Pancreas (tissue), 10 donors: ENCODE measurements around the gene KCNRG. TPM values are rescaled to one million over a fixed set of nuclear protein-coding genes. Genes with fewer than 3 reads are reported as not detected.

Source experiments
- ATAC-seq, 4 donors: fragments of 200-7000 bp; cut with Tn5 transposase; one replicate each; pipeline versions ENCODE4 v1.8.0 to v1.9.1; 2020; ENCODE audit warnings: mild to moderate bottlenecking in 4 of 4, moderate library complexity in 4 of 4
- DNase-seq, 6 donors: peaks; one replicate each; pipeline ENCODE4 v3.0.0-alpha.2; 2020
- FAIRE-seq: peaks from 2 replicates; lab custom pipeline; 2012; peaks lifted over from hg19 to GRCh38; lab: Jason Lieb, UNC
- H3K27ac ChIP-seq, 4 donors: fragments of 200-600 bp; sonication (generic); 1 replicate in 3 of 4; 2 replicates in 1 of 4; pipeline versions ENCODE4 v1.5.0 to v1.8.0; 2020
- H3K27me3 ChIP-seq, 4 donors: fragments of 200-600 bp; one replicate each; pipeline ENCODE4 v1.8.0; 2021
- H3K36me3 ChIP-seq, 3 donors: fragments of 200-600 bp; sonication (generic) in 1 of 3; one replicate each; pipeline versions ENCODE4 v1.5.0 to v1.8.0; 2020 to 2021
- H3K4me1 ChIP-seq, 3 donors: fragments of 200-600 bp; one replicate each; pipeline ENCODE4 v1.8.0; 2021
- H3K4me3 ChIP-seq, 4 donors: fragments of 200-600 bp; sonication (generic) in 2 of 4; one replicate each; pipeline versions ENCODE4 v1.5.0 to v1.8.0; 2020 to 2021
- H3K9me3 ChIP-seq, 4 donors: fragments of 200-600 bp; one replicate each; pipeline ENCODE4 v1.8.0; 2021
- CTCF ChIP-seq, 4 donors: fragments of 200-600 bp; sonication (generic) in 3 of 4; IDR thresholded peaks; one replicate each; pipeline versions ENCODE4 v1.5.0 to v1.8.0; 2021; ENCODE audit warnings: antibody characterized with exemption in 4 of 4
- WGBS, 2 donors: extraction: QIAGEN DNeasy Blood & Tissue Kit; methylation state at CpG; one replicate each; pipeline ENCODE4 v1.1.7; 2013; 5-methylcytosine and 5-hydroxymethylcytosine counted together
- intact Hi-C, 3 donors: fragments of 100-400 bp; cut with DNase I; formaldehyde crosslinking; loops; one replicate each; pipeline versions ENCODE4 v1.11.1 to v1.14.2; 2022
- polyA plus RNA-seq, 2 donors: library from polyadenylated mRNA; stranded (reverse); fragments of 200-250 nt; gene quantifications; one replicate each; pipeline ENCODE4 v1.2.3, GENCODE V29; 2013
- total RNA-seq, 6 donors: library from RNA; stranded (reverse); fragmentation: NEBNext Ultra II Directional in 4 of 6; extraction: Animal tissue kit (Norgen Biotek cat#: 25700) in 4 of 6; gene quantifications; one replicate each; pipeline versions ENCODE4 v1.2.1 to v1.2.4, GENCODE V29; 2021 to 2023
- donor health status: healthy with polysubstance abuse.
- donor health status: DM: no; HTN: no; CAD: no; lungs with moderate emphysema.
- donor health status: DM: no; HTN: no; CAD: no.
- donor health status: control.
- donor health status: control.
- donor health status: Bipolar disorder and iron deficiency.
- donor health status: DM: yes; HTN: yes; CAD: no.
- donor health status: DM: no; HTN: no; CAD: no.
- donor health status: DM: no; HTN: no; CAD: no.
- donor health status: DM: yes; HTN: yes; CAD: no.

KCNRG gene
- total and polyA plus RNA-seq, 8 donors: 0.16 to 0.52 (median 0.30) TPM; not detected in 1

- no peaks in the 10 kb centered on the region for H3K4me1 ChIP-seq
- H3K9me3 ChIP-seq: no peaks in the 10 kb centered on the region
- intact Hi-C loops: no loop called here
- 90 to 97% methylated on average over 3 of the region's 3 CpGs for WGBS, 2 donors
- no peak overlapping the region for H3K4me3 ChIP-seq
- H3K27me3 ChIP-seq: no peaks in the 10 kb centered on the region
- H3K36me3 ChIP-seq: no peaks in the 10 kb centered on the region
- ATAC-seq: no peak
- no peak for FAIRE-seq
- TF ChIP-seq CTCF (IDR thresholded peaks at IDR 0.05): no peak
- no peak for DNase-seq
- no peak overlapping the region for H3K27ac ChIP-seq
Measured at GRCh38 chr13:50030315-50030714, 15.1 kb downstream of the KCNRG start.

- intact Hi-C loops: no loop called here
- Histone ChIP-seq H3K4me1 (no peaks in the 10 kb centered on the region), H3K27me3 (no peaks in the 10 kb centered on the region), H3K27ac (no peak overlapping the region), H3K4me3 (no peak overlapping the region), H3K9me3 (no peaks in the 10 kb centered on the region), H3K36me3 (no peaks in the 10 kb centered on the region)
- ATAC-seq: no peak
- no peak for FAIRE-seq
- TF ChIP-seq CTCF (IDR thresholded peaks at IDR 0.05): no peak
- DNase-seq: no peak
Measured at GRCh38 chr13:50033725-50034124, 18.5 kb downstream of the KCNRG start.

- H3K4me3 ChIP-seq: no peak overlapping the region
- intact Hi-C loops: no loop called here
- no peak for DNase-seq
- H3K36me3 ChIP-seq: no peaks in the 10 kb centered on the region
- no peak for FAIRE-seq
- ATAC-seq: no peak
- no peaks in the 10 kb centered on the region for H3K27me3 ChIP-seq
- no peak overlapping the region for H3K27ac ChIP-seq
- no peaks in the 10 kb centered on the region for H3K4me1 ChIP-seq
- TF ChIP-seq CTCF (IDR thresholded peaks at IDR 0.05): no peak
- no peaks in the 10 kb centered on the region for H3K9me3 ChIP-seq
Measured at GRCh38 chr13:50037788-50038187, 22.5 kb downstream of the KCNRG start.

GRCh38 chr13:50038266-50038665, 23.0 kb downstream of the KCNRG start:
- 98 to 99% methylated on average over 6 of the region's 6 CpGs for WGBS, 2 donors
- Histone ChIP-seq H3K27ac (no peak overlapping the region), H3K36me3 (no peaks in the 10 kb centered on the region), H3K4me3 (no peak overlapping the region), H3K9me3 (no peaks in the 10 kb centered on the region), H3K4me1 (no peaks in the 10 kb centered on the region), H3K27me3 (no peaks in the 10 kb centered on the region)
- ATAC-seq: no peak
- TF ChIP-seq CTCF (IDR thresholded peaks at IDR 0.05): no peak
- intact Hi-C loops: no loop called here
- DNase-seq: no peak
- FAIRE-seq: no peak

- intact Hi-C loops: no loop called here
- FAIRE-seq: no peak
- no peak for DNase-seq
- Histone ChIP-seq H3K27me3 (no peaks in the 10 kb centered on the region), H3K9me3 (no peaks in the 10 kb centered on the region), H3K36me3 (no peaks in the 10 kb centered on the region), H3K4me3 (no peak overlapping the region), H3K4me1 (no peaks in the 10 kb centered on the region), H3K27ac (no peak overlapping the region)
- WGBS, 2 donors: 92 to 94% methylated on average over 4 of the region's 4 CpGs
- no peak for TF ChIP-seq CTCF (IDR thresholded peaks at IDR 0.05)
- no peak for ATAC-seq
Measured at GRCh38 chr13:50052478-50052877, 37.2 kb downstream of the KCNRG start.
